ENCODE data around the gene TMTC1.

The TMTC1 gene

GRCh38 chr12:29780084-29780483 is 3.7 kb downstream of the TMTC1 start:
- no peak for DNase-seq (ENCODE audit: low read depth)

GRCh38 chr12:29778531-29778930 is 5.2 kb downstream of the TMTC1 start:
- DNase-seq (ENCODE audit: low read depth) = no peak

GRCh38 chr12:29773076-29773475 is 10.7 kb downstream of the TMTC1 start:
- no peak for DNase-seq (ENCODE audit: low read depth)

GRCh38 chr12:29771786-29772185 is 12.0 kb downstream of the TMTC1 start:
- no peak for DNase-seq (ENCODE audit: low read depth)

GRCh38 chr12:29771165-29771564 is 12.6 kb downstream of the TMTC1 start:
- DNase-seq (ENCODE audit: low read depth) = no peak

- DNase-seq (ENCODE audit: low read depth) = no peak
Measured at GRCh38 chr12:29769162-29769858, 14.4 kb downstream of the TMTC1 start.

- no peak for DNase-seq (ENCODE audit: low read depth)
Measured at GRCh38 chr12:29768372-29768771, 15.4 kb downstream of the TMTC1 start.

GRCh38 chr12:29763301-29763683 is 20.4 kb downstream of the TMTC1 start:
- DNase-seq (ENCODE audit: low read depth) = no peak

GRCh38 chr12:29762637-29763300 is 21.0 kb downstream of the TMTC1 start:
- DNase-seq (ENCODE audit: low read depth) = no peak

GRCh38 chr12:29759950-29760349 is 23.8 kb downstream of the TMTC1 start:
- DNase-seq (ENCODE audit: low read depth) = no peak

GRCh38 chr12:29756741-29757390 is 26.9 kb downstream of the TMTC1 start:
- no peak for DNase-seq (ENCODE audit: low read depth)

GRCh38 chr12:29754235-29755189 is 29.2 kb downstream of the TMTC1 start:
- no peak for DNase-seq (ENCODE audit: low read depth)

GRCh38 chr12:29752121-29752520 is 31.6 kb downstream of the TMTC1 start:
- no peak for DNase-seq (ENCODE audit: low read depth)

GRCh38 chr12:29751676-29752075 is 32.1 kb downstream of the TMTC1 start:
- DNase-seq (ENCODE audit: low read depth) = no peak

- DNase-seq (ENCODE audit: low read depth) = no peak
Measured at GRCh38 chr12:29750928-29751220, 32.9 kb downstream of the TMTC1 start.

GRCh38 chr12:29750131-29750927 is 33.4 kb downstream of the TMTC1 start:
- DNase-seq (ENCODE audit: low read depth) = no peak

- no peak for DNase-seq (ENCODE audit: low read depth)
Measured at GRCh38 chr12:29744365-29744764, 39.4 kb downstream of the TMTC1 start.

GRCh38 chr12:29743801-29744200 is 39.9 kb downstream of the TMTC1 start:
- no peak for DNase-seq (ENCODE audit: low read depth)

- no peak for DNase-seq (ENCODE audit: low read depth)
Measured at GRCh38 chr12:29743077-29743476, 40.7 kb downstream of the TMTC1 start.

- no peak for DNase-seq (ENCODE audit: low read depth)
Measured at GRCh38 chr12:29742646-29743045, 41.1 kb downstream of the TMTC1 start.
